MCF 10A (cell line): ENCODE results near the gene AKAP9. TPM values are rescaled to one million over a fixed set of nuclear protein-coding genes. Genes with fewer than 3 reads are reported as not detected.

Experiments used
- BruUV-seq: library from RNA; stranded (reverse); fragments of 400-500 nt; replicated peaks from 2 replicates; lab custom pipeline; 2021; lab: Mats Ljungman, UMichigan
- CTCF ChIA-PET: fragments of 300-600 bp; sonication (Branson Sonifier 250); formaldehyde crosslinking; extraction: SDS; loops from one replicate; lab custom pipeline; 2021; ENCODE audit warnings: antibody characterized with exemption, inconsistent platforms; lab: Yijun Ruan, JAX
- POLR2A ChIA-PET: fragments of 300-600, 350-650 bp; sonication (Branson Sonifier 250); formaldehyde crosslinking; extraction: SDS; loops from one replicate; lab custom pipeline; 2020; ENCODE audit warnings: antibody characterized with exemption, inconsistent platforms; lab: Yijun Ruan, JAX
- DNase-seq: peaks from one replicate; pipeline ENCODE4 v3.0.0-alpha.2; 2018; ENCODE audit not compliant: unreplicated experiment
- H3K27ac Mint-ChIP-seq: one replicate; pipeline ENCODE4 v1.8.0; 2022; ENCODE audit warnings: mild to moderate bottlenecking, low read depth, mixed read lengths; ENCODE audit not compliant: unreplicated experiment
- H3K27me3 Mint-ChIP-seq: one replicate; pipeline ENCODE4 v1.8.0; 2022; ENCODE audit warnings: mixed read lengths; ENCODE audit not compliant: insufficient read depth, unreplicated experiment
- H3K36me3 Mint-ChIP-seq: one replicate; pipeline ENCODE4 v1.8.0; 2022; ENCODE audit warnings: mild to moderate bottlenecking, moderate library complexity, mixed read lengths; ENCODE audit not compliant: insufficient read depth, unreplicated experiment
- H3K4me1 Mint-ChIP-seq: one replicate; pipeline ENCODE4 v1.8.0; 2022; ENCODE audit warnings: mixed read lengths; ENCODE audit not compliant: insufficient read depth, unreplicated experiment
- H3K4me3 Mint-ChIP-seq: one replicate; pipeline ENCODE4 v1.8.0; 2022; ENCODE audit warnings: mild to moderate bottlenecking, moderate library complexity, mixed read lengths; ENCODE audit not compliant: unreplicated experiment
- H3K9me3 Mint-ChIP-seq: one replicate; pipeline ENCODE4 v1.8.0; 2022; ENCODE audit warnings: mixed read lengths; ENCODE audit not compliant: unreplicated experiment
- CTCF ChIP-seq: fragments of 200-600 bp; IDR thresholded peaks from one replicate; pipeline ENCODE4 v1.8.0; 2022; ENCODE audit warnings: antibody characterized with exemption, mild to moderate bottlenecking; ENCODE audit not compliant: unreplicated experiment
- intact Hi-C: fragments of 100-400 bp; cut with micrococcal nuclease; formaldehyde crosslinking; loops from 2 replicates; pipeline ENCODE4 v1.14.1; 2022
- total RNA-seq: library from RNA; stranded (reverse); gene quantifications from 2 replicates; pipeline ENCODE4 v1.2.3, GENCODE V29; 2022

The AKAP9 gene
- total RNA-seq, 1 experiment from 2014 or later = 39.2 TPM

GRCh38 chr7:92056286-92056685 lies 115.6 kb downstream of the AKAP9 start:
- no peak overlapping the region for H3K27ac Mint-ChIP-seq
- CTCF ChIA-PET = interaction anchor here (0.5 to 1.4 kb wide), 3 partner anchors 9 to 176 kb away, joined by 3 to 5 read pairs (median 4); partner anchors contain the start of gene MTERF1
- POLR2A ChIA-PET = interaction anchor here (0.6 to 2.5 kb wide), 6 partner anchors 16 to 1240 kb away, joined by 3 to 16 read pairs (median 3); no protein-coding TSS in a partner anchor

GRCh38 chr7:92057375-92057774 lies 116.7 kb downstream of the AKAP9 start:
- Mint-ChIP-seq H3K4me3 (no peak overlapping the region), H3K27ac (no peak overlapping the region), H3K27me3 (no peaks in the 10 kb centered on the region), H3K9me3 (no peaks in the 10 kb centered on the region), H3K36me3 (peaks cover 5% of the 10 kb centered on the region), H3K4me1 (peaks cover 14% of the 10 kb centered on the region)
- peak; percentile 35 for DNase-seq
- CTCF ChIA-PET = interaction anchor here (0.6 to 1.4 kb wide), 7 partner anchors 11 to 227 kb away, joined by 3 to 7 read pairs (median 3); partner anchors contain the start of gene MTERF1
- intact Hi-C loops = no loop called here
- POLR2A ChIA-PET = interaction anchor here (0.6 to 2.6 kb wide), 10 partner anchors 9 to 509 kb away, joined by 3 to 16 read pairs (median 3); partner anchors contain the start of gene AKAP9
- TF ChIP-seq CTCF = no peak
- BruUV-seq = no TSS peak

More at GRCh38 chr7:92056286-92056685, 115.6 kb downstream of the AKAP9 start:
- no peak for TF ChIP-seq CTCF
- intact Hi-C loops = no loop called here
- Mint-ChIP-seq H3K27me3 (no peaks in the 10 kb centered on the region), H3K4me1 (peaks cover 13% of the 10 kb centered on the region), H3K9me3 (no peaks in the 10 kb centered on the region), H3K4me3 (no peak overlapping the region), H3K36me3 (peaks cover 5% of the 10 kb centered on the region)
- no peak for DNase-seq
- BruUV-seq = no TSS peak

GRCh38 chr7:92058040-92058439 lies 117.4 kb downstream of the AKAP9 start:
- Mint-ChIP-seq H3K4me3 (no peak overlapping the region), H3K9me3 (no peaks in the 10 kb centered on the region), H3K27ac (no peak overlapping the region), H3K36me3 (peaks cover 7% of the 10 kb centered on the region), H3K4me1 (peaks cover 14% of the 10 kb centered on the region), H3K27me3 (no peaks in the 10 kb centered on the region)
- ChIA-PET POLR2A (interaction anchor here (0.7 to 2.6 kb wide), 5 partner anchors 10 to 118 kb away, joined by 3 to 16 read pairs (median 7); partner anchors contain the start of gene AKAP9), CTCF (interaction anchor here (0.6 to 1.4 kb wide), 5 partner anchors 10 to 228 kb away, joined by 3 to 7 read pairs (median 4); partner anchors contain the start of gene MTERF1)
- no peak for TF ChIP-seq CTCF
- no peak for DNase-seq
- intact Hi-C loops = no loop called here
- BruUV-seq = no TSS peak

GRCh38 chr7:92058899-92059298 lies 118.2 kb downstream of the AKAP9 start:
- H3K36me3 Mint-ChIP-seq = peaks cover 12% of the 10 kb centered on the region
- BruUV-seq = no TSS peak
- H3K4me3 Mint-ChIP-seq = no peak overlapping the region
- peaks cover 14% of the 10 kb centered on the region for H3K4me1 Mint-ChIP-seq
- POLR2A ChIA-PET = interaction anchor here (0.7 to 2.6 kb wide), 2 partner anchors 11 to 119 kb away, joined by 3 to 9 read pairs; partner anchors contain the start of gene AKAP9
- CTCF ChIA-PET = interaction anchor here (1.4 kb wide), 1 partner anchor 229 kb away, joined by 7 read pairs; no protein-coding TSS in a partner anchor
- no peak for DNase-seq
- TF ChIP-seq CTCF = no peak
- no peak overlapping the region for H3K27ac Mint-ChIP-seq
- no peaks in the 10 kb centered on the region for H3K9me3 Mint-ChIP-seq
- H3K27me3 Mint-ChIP-seq = no peaks in the 10 kb centered on the region
- intact Hi-C loops = no loop called here
